ENCODE data around the gene PCDH19.

Gene PCDH19

GRCh38 chrX:100299559-100299958 is 110.5 kb downstream of the PCDH19 start:
- no peak for DNase-seq (ENCODE audit: low spot score)
- no peak overlapping the region for H3K27ac ChIP-seq
- TF ChIP-seq, protein P1, sequence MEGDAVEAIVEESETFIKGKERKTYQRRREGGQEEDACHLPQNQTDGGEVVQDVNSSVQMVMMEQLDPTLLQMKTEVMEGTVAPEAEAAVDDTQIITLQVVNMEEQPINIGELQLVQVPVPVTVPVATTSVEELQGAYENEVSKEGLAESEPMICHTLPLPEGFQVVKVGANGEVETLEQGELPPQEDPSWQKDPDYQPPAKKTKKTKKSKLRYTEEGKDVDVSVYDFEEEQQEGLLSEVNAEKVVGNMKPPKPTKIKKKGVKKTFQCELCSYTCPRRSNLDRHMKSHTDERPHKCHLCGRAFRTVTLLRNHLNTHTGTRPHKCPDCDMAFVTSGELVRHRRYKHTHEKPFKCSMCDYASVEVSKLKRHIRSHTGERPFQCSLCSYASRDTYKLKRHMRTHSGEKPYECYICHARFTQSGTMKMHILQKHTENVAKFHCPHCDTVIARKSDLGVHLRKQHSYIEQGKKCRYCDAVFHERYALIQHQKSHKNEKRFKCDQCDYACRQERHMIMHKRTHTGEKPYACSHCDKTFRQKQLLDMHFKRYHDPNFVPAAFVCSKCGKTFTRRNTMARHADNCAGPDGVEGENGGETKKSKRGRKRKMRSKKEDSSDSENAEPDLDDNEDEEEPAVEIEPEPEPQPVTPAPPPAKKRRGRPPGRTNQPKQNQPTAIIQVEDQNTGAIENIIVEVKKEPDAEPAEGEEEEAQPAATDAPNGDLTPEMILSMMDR (IDR thresholded peaks at IDR 0.05): no peak
- H3K4me3 ChIP-seq: no peak overlapping the region

GRCh38 chrX:100297728-100298127 is 112.3 kb downstream of the PCDH19 start:
- Histone ChIP-seq H3K4me3 (no peak overlapping the region), H3K27ac (no peak overlapping the region)
- TF ChIP-seq, protein P1 (IDR thresholded peaks at IDR 0.05): no peak
- no peak for DNase-seq (ENCODE audit: low spot score)

- Histone ChIP-seq H3K4me3 (no peak overlapping the region), H3K27ac (no peak overlapping the region)
- no peak for DNase-seq (ENCODE audit: low spot score)
- TF ChIP-seq, protein P1 (IDR thresholded peaks at IDR 0.05): no peak
These were observed 113.8 kb downstream of the PCDH19 start for GRCh38 chrX:100296183-100296753.

DNA sequence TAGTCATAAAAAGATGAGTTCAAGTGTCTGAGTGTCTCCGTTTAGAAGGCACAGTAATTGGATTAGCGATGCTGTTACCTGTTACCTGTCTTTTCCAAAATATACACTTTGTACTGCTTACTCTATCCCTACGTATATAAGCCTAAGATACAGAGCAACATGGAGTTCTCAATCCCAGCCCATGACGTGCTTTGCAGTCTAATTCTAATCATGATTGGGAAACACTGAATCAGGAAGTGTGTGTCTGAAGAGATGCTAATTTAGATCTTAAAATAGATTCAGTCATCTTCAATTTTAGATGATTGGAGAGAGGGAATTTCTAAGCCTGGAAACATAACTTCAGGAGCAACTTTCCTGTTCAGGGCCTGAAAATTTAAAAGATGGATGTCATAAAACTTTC is 115.1 kb downstream of the PCDH19 start:
- TF ChIP-seq, protein P1 (IDR thresholded peaks at IDR 0.05): no peak
- no peak for DNase-seq (ENCODE audit: low spot score)
- H3K27ac ChIP-seq: no peak overlapping the region
- no peak overlapping the region for H3K4me3 ChIP-seq

DNA sequence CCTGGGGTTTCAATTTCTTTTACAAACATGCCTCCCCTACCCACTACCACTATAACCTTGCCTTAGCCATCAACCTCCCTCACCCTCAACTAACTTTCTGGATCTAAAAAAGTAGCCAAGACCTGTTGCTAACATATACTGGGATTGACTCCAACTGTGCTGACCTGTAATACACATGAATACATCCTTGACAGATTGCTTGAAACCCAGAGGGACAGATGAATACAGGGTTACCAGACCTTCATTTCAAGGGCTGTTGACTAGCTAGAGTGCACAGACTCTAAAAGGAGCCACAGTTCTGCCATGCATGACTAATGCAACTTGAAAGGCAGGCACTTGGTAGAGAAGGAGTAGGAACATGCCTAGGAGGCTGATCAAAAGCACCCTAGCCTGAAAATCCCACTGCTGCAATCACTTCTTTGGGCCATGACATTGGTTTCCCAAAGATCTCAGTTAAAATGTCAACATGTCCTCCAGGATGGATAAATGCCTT is 121.0 kb downstream of the PCDH19 start:
- TF ChIP-seq, protein P1 (IDR thresholded peaks at IDR 0.05): no peak
- no peak overlapping the region for H3K4me3 ChIP-seq
- DNase-seq (ENCODE audit: low spot score): no peak
- no peak overlapping the region for H3K27ac ChIP-seq

- TF ChIP-seq, protein P1 (IDR thresholded peaks at IDR 0.05): no peak
- Histone ChIP-seq H3K27ac (no peak overlapping the region), H3K4me3 (no peak overlapping the region)
- no peak for DNase-seq (ENCODE audit: low spot score)
These were observed 132.8 kb downstream of the PCDH19 start for GRCh38 chrX:100277231-100277630.

- H3K4me3 ChIP-seq: no peak overlapping the region
- no peak for DNase-seq (ENCODE audit: low spot score)
- H3K27ac ChIP-seq: no peak overlapping the region
- TF ChIP-seq, protein P1 (IDR thresholded peaks at IDR 0.05): no peak
These were observed 135.2 kb downstream of the PCDH19 start for GRCh38 chrX:100274916-100275315.
